K562 (cell line): ENCODE data around the gene LIPM. TPM values are rescaled to one million over a fixed set of nuclear protein-coding genes. Genes with fewer than 3 reads are reported as not detected.

ENCODE experiments used
- ATAC-seq: fragments of 200-7000 bp; cut with Tn5 transposase; 3 replicates; pipeline ENCODE4 v1.9.1; 2020; ENCODE audit warnings: moderate library complexity
- BruUV-seq: library from RNA; stranded (reverse); fragments of 400-500 nt; replicated peaks from 2 replicates; lab custom pipeline; 2021; lab: Mats Ljungman, UMichigan
- CTCF ChIA-PET: fragments of 300-600 bp; formaldehyde crosslinking; extraction: SDS; loops from one replicate; lab custom pipeline; 2021; ENCODE audit warnings: low intra/inter-chr PET ratio; lab: Yijun Ruan, JAX
- POLR2A ChIA-PET: fragments of 300-600, 350-650 bp; sonication (Branson Sonifier 250); formaldehyde crosslinking; extraction: SDS; loops from one replicate; lab custom pipeline; 2021; ENCODE audit warnings: antibody characterized with exemption, inconsistent platforms; lab: Yijun Ruan, JAX
- DNase-seq, 4 experiments: peaks; one replicate each; pipeline versions ENCODE4 v3.0.0 to v3.0.0-alpha.2; 2011 to 2018; ENCODE audit warnings: low spot score in 3 of 4, mixed read lengths in 3 of 4; ENCODE audit errors: extremely low read depth in 1 of 4
- FAIRE-seq: peaks from 2 replicates; lab custom pipeline; 2011; peaks lifted over from hg19 to GRCh38; lab: Jason Lieb, UNC
- H2AFZ ChIP-seq: 2 replicates; pipeline ENCODE4 v1.6.0; 2011; ENCODE audit warnings: low read depth, low read length, control low read depth, inconsistent platforms
- H3K27ac ChIP-seq: fragments of 200-600 bp; 3 replicates; pipeline ENCODE4 v1.8.0; 2011; ENCODE audit warnings: low read depth, mild to moderate bottlenecking, control low read depth, inconsistent platforms, low read length, moderate library complexity, mixed read lengths; ENCODE audit errors: extremely low read depth
- H3K27me3 ChIP-seq, 2 experiments: fragments of 300-600 bp in 1 of 2; 2 replicates in 1 of 2; 3 replicates in 1 of 2; pipeline versions ENCODE4 v1.6.0 to v1.8.0; 2011; ENCODE audit warnings: inconsistent platforms in 2 of 2, low read length in 2 of 2, mild to moderate bottlenecking in 1 of 2, mixed read lengths in 1 of 2, moderate library complexity in 1 of 2; ENCODE audit not compliant: control insufficient read depth in 2 of 2, insufficient read depth in 2 of 2
- H3K36me3 ChIP-seq: fragments of 300-600 bp; 3 replicates; pipeline ENCODE4 v1.8.0; 2011; ENCODE audit warnings: mild to moderate bottlenecking, low read length, inconsistent platforms; ENCODE audit not compliant: control insufficient read depth, insufficient read depth
- H3K4me1 ChIP-seq, 2 experiments: fragments of 200-600 bp in 1 of 2; replicated peaks in 1 of 2; 2 replicates in 1 of 2; 3 replicates in 1 of 2; pipeline versions ENCODE4 v1.5.1 to v1.8.0; 2011; ENCODE audit warnings: inconsistent platforms in 2 of 2, low read length in 2 of 2, mild to moderate bottlenecking in 1 of 2, mixed read lengths in 1 of 2, moderate library complexity in 1 of 2; ENCODE audit not compliant: control insufficient read depth in 2 of 2, insufficient read depth in 2 of 2
- H3K4me2 ChIP-seq: 2 replicates; pipeline ENCODE4 v1.6.1; 2011; ENCODE audit warnings: low read length, control low read depth, inconsistent platforms, mixed read lengths; ENCODE audit not compliant: insufficient read depth
- H3K4me3 ChIP-seq: fragments of 200-600 bp; sonication (generic), shearing (Covaris generic); 2 replicates; pipeline ENCODE4 v1.5.1; 2016; ENCODE audit warnings: control low read depth, inconsistent platforms
- H3K79me2 ChIP-seq: fragments of 200-600 bp; 3 replicates; pipeline ENCODE4 v1.8.0; 2011; ENCODE audit warnings: low read length, inconsistent platforms; ENCODE audit not compliant: control insufficient read depth, insufficient read depth
- H3K9ac ChIP-seq, 2 experiments: 2 replicates each; pipeline versions ENCODE4 v1.6.0 to v1.6.1; 2011; ENCODE audit warnings: low read depth in 2 of 2, low read length in 2 of 2, control low read depth in 1 of 2, inconsistent platforms in 1 of 2, mild to moderate bottlenecking in 1 of 2, mixed read lengths in 1 of 2; ENCODE audit not compliant: insufficient read depth in 1 of 2
- H3K9me1 ChIP-seq: one replicate; pipeline ENCODE4 v1.6.0; 2011; ENCODE audit warnings: inconsistent platforms, mild to moderate bottlenecking, low read length, moderate library complexity; ENCODE audit not compliant: control insufficient read depth, insufficient read depth
- H3K9me3 ChIP-seq: replicated peaks from 2 replicates; pipeline ENCODE4 v1.5.1; 2011; ENCODE audit warnings: low read depth, low read length, inconsistent platforms; ENCODE audit not compliant: control insufficient read depth, insufficient read depth
- H4K20me1 ChIP-seq: replicated peaks from 2 replicates; pipeline ENCODE4 v1.6.1; 2011; ENCODE audit warnings: low read length, inconsistent platforms, mixed read lengths; ENCODE audit not compliant: control insufficient read depth, insufficient read depth
- ARID3A ChIP-seq: IDR thresholded peaks from 2 replicates; pipeline ENCODE4 v1.6.1; 2012; ENCODE audit warnings: low read depth, low read length, improper control_type of control experiment, borderline replicate concordance
- GTF2E2 ChIP-seq: fragments of 200-800 bp; sonication (Bioruptor generic); IDR thresholded peaks from 2 replicates; pipeline ENCODE4 v1.6.1; 2016; ENCODE audit warnings: missing genetic modification characterization, missing compliant biosample characterization
- NCOA2 ChIP-seq, 2 experiments: fragments of 450-650 bp; IDR thresholded peaks; 2 replicates each; pipeline ENCODE4 v1.6.1; 2018; ENCODE audit warnings: mild to moderate bottlenecking in 2 of 2, moderate library complexity in 1 of 2; ENCODE audit not compliant: partially characterized antibody in 2 of 2
- SMAD4 ChIP-seq: fragments of 250-450 bp; sonication (Bioruptor Pico); conservative IDR thresholded peaks from 2 replicates; pipeline ENCODE4 v1.8.0; 2021; ENCODE audit warnings: inconsistent platforms, mild to moderate bottlenecking, moderate library complexity
- TCF7L2 ChIP-seq: fragments of 150-350 bp; IDR thresholded peaks from 2 replicates; pipeline ENCODE4 v1.6.1; 2016; ENCODE audit warnings: low read depth, mild to moderate bottlenecking, low read length, moderate library complexity
- ZBTB33 ChIP-seq: sonication (generic); formaldehyde crosslinking; IDR thresholded peaks from 2 replicates; pipeline ENCODE4 v1.8.1; 2023; ENCODE audit warnings: mild to moderate bottlenecking, missing genetic modification reagents
- ZNF143 ChIP-seq: sonication (generic); formaldehyde crosslinking; IDR thresholded peaks from 2 replicates; pipeline ENCODE4 v1.9.0; 2022; ENCODE audit warnings: mild to moderate bottlenecking, missing genetic modification reagents
- WGBS: fragments of 100-300 bp; shearing (Covaris generic); methylation state at CpG from one replicate; pipeline ENCODE4 v1.1.6; 2016; ENCODE audit warnings: low coverage, mixed read lengths; ENCODE audit not compliant: insufficient coverage; ENCODE audit errors: missing lambda C conversion rate; 5-methylcytosine and 5-hydroxymethylcytosine counted together
- in situ Hi-C: fragments of 300-500 bp; cut with MboI; formaldehyde crosslinking; loops from 4 replicates; pipeline ENCODE4 v1.15.0; 2018; ENCODE audit warnings: inconsistent platforms, mixed read lengths
- intact Hi-C: fragments of 100-400 bp; cut with micrococcal nuclease; formaldehyde crosslinking; loops from 2 replicates; pipeline ENCODE4 v1.14.2; 2022
- polyA plus RNA-seq, 8 experiments: library from polyadenylated mRNA; depleted of rRNA in 4 of 8; stranded (reverse) in 5 of 8; unstranded in 3 of 8; fragments of >200 nt; fragmentation: Nextera tagmentation in 2 of 8; fragmentation: Illumina TruSeq in 1 of 8; extraction: Ambion mirVana in 2 of 8; extraction: Trizol in 1 of 8; gene quantifications; 2 replicates each; pipeline versions ENCODE4 v1.2.1 to v1.2.3, GENCODE V29; 2011 to 2014; ENCODE audit warnings: inconsistent platforms in 1 of 8, missing spikeins in 1 of 8
- total RNA-seq, 7 experiments: library from RNA; depleted of rRNA in 6 of 7; stranded (reverse); fragments of >200 nt in 6 of 7; fragmentation: Illumina TruSeq in 2 of 7; extraction: Trizol in 2 of 7; gene quantifications; 2 replicates each; pipeline versions ENCODE4 v1.2.1 to v1.2.3, GENCODE V29; 2011 to 2021; ENCODE audit warnings: low replicate concordance in 1 of 7

LIPM gene
- total and polyA plus RNA-seq, 9 of the 15 experiments (the other 6 are each of a cell fraction or from before 2014, with no cell fraction given), result not detected

- Histone ChIP-seq H4K20me1 (no peaks in the 10 kb centered on the region), H3K9me3 (no peaks in the 10 kb centered on the region), H3K27me3 (no peaks in the 10 kb centered on the region), H2AFZ (no peak overlapping the region), H3K4me3 (no peak overlapping the region), H3K4me1 (no peaks in the 10 kb centered on the region), H3K79me2 (no peaks in the 10 kb centered on the region), H3K27ac (no peak overlapping the region), H3K4me2 (no peak overlapping the region), H3K36me3 (no peaks in the 10 kb centered on the region), H3K9ac (no peak overlapping the region), H3K9me1 (no peaks in the 10 kb centered on the region)
- ChIA-PET CTCF (no interaction called here), POLR2A (no interaction called here)
- DNase-seq (no peak), ATAC-seq (no peak), FAIRE-seq (no peak)
- in situ Hi-C loops (no loop called here), intact Hi-C loops (no loop called here)
- 0% methylated on average over 4 of the region's 4 CpGs for WGBS
- TF ChIP-seq NCOA2 (IDR thresholded peaks at IDR 0.05; ENCODE audit: partially characterized antibody in 2 of 2) (no peak), ZNF143 (CRISPR knock-in tag) (no peak), SMAD4 (no peak), GTF2E2 (tag) (no peak), TCF7L2 (no peak), ARID3A (no peak), ZBTB33 (CRISPR knock-in tag) (no peak)
- no TSS peak for BruUV-seq
Observed at GRCh38 chr10:88792661-88793060, 9.9 kb upstream of the LIPM start.
